NCI-H1105 (cell line): Measurements from ENCODE around the gene SLC18A2.

ENCODE experiments used
- DNase-seq: peaks from one replicate; lab custom pipeline; 2025; lab: John Stamatoyannopoulos, UW

Gene SLC18A2

GRCh38 chr10:117313641-117314040 lies 72.7 kb downstream of the SLC18A2 start:
- DNase-seq: no peak

- DNase-seq: no peak
Observed at GRCh38 chr10:117316701-117317100, 75.8 kb downstream of the SLC18A2 start.

- DNase-seq: no peak
Observed at GRCh38 chr10:117318909-117319308, 78.0 kb downstream of the SLC18A2 start.

GRCh38 chr10:117320050-117320665 lies 79.2 kb downstream of the SLC18A2 start:
- DNase-seq: peak; percentile 13

- DNase-seq: no peak
Observed at GRCh38 chr10:117322260-117322659, 81.3 kb downstream of the SLC18A2 start.

GRCh38 chr10:117324367-117324766 lies 83.5 kb downstream of the SLC18A2 start:
- DNase-seq: no peak

- DNase-seq: no peak
Observed at GRCh38 chr10:117327262-117327661, 86.3 kb downstream of the SLC18A2 start.
